Measurements from ENCODE around the gene TRAPPC14. TPM values are rescaled to one million over a fixed set of nuclear protein-coding genes. Genes with fewer than 3 reads are reported as not detected.
A peak's percentile ranks its signal among the peaks of the same experiment; 100 is the strongest.
"Not testable (repeated sequence)": the region's sequence is repeated elsewhere in the genome, so short reads cannot be mapped to it uniquely, and the experiment has no call there.

Gene TRAPPC14
- total RNA-seq, 2 donors from 2014 or later: 7.3 to 27.7 TPM

- no peak overlapping the region for H3K4me3 ChIP-seq
- 53 to 63% methylated on average over 2 of the region's 2 CpGs for WGBS, 2 donors
- H3K36me3 ChIP-seq (replicated peaks in 1 of 2; ENCODE audit: insufficient read depth in 1 of 2, low read depth in 2 of 2): no peaks in the 10 kb centered on the region
- no peaks in the 10 kb centered on the region for H3K9me3 ChIP-seq
- ATAC-seq (no peak), DNase-seq (no peak)
- H3K27ac ChIP-seq: no peak overlapping the region
- intact Hi-C loops (cut with DNase I): no loop called here
- H3K27me3 ChIP-seq: no peaks in the 10 kb centered on the region
- TF ChIP-seq POLR2A (IDR thresholded peaks at IDR 0.05): no peak
- TF ChIP-seq, protein P1, sequence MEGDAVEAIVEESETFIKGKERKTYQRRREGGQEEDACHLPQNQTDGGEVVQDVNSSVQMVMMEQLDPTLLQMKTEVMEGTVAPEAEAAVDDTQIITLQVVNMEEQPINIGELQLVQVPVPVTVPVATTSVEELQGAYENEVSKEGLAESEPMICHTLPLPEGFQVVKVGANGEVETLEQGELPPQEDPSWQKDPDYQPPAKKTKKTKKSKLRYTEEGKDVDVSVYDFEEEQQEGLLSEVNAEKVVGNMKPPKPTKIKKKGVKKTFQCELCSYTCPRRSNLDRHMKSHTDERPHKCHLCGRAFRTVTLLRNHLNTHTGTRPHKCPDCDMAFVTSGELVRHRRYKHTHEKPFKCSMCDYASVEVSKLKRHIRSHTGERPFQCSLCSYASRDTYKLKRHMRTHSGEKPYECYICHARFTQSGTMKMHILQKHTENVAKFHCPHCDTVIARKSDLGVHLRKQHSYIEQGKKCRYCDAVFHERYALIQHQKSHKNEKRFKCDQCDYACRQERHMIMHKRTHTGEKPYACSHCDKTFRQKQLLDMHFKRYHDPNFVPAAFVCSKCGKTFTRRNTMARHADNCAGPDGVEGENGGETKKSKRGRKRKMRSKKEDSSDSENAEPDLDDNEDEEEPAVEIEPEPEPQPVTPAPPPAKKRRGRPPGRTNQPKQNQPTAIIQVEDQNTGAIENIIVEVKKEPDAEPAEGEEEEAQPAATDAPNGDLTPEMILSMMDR (IDR thresholded peaks at IDR 0.05): no peak
- H3K4me1 ChIP-seq: no peaks in the 10 kb centered on the region
Measured at GRCh38 chr7:100195222-100195621, 36.7 kb upstream of the TRAPPC14 start.

DNA sequence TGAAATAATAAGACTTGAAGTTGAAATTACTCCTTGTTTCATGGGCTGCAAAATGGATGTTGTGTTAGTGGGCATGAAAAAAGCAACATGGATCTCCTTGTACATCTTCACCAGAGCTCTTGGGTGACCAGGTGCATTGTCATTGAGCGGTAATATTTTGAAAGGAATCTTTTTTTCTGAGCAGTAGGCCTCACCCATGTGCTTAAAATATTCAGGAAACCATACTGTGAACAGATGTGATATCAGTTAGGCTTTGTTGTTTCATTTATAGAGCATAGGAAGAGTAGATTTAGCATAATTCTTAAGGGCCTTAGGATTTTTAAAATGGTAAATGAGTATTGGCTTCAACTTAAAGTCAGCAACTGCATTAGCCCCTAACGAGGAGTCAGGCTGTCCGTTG, 34.4 kb upstream of the TRAPPC14 start:
- Histone ChIP-seq H3K36me3 (replicated peaks in 1 of 2; ENCODE audit: insufficient read depth in 1 of 2, low read depth in 2 of 2) (no peaks in the 10 kb centered on the region), H3K27me3 (no peaks in the 10 kb centered on the region), H3K27ac (no peak overlapping the region), H3K4me1 (no peaks in the 10 kb centered on the region), H3K4me3 (no peak overlapping the region), H3K9me3 (no peaks in the 10 kb centered on the region)
- intact Hi-C loops (cut with DNase I): no loop called here
- 71 to 95% methylated on average over 3 of the region's 3 CpGs for WGBS, 2 donors
- DNase-seq (no peak), ATAC-seq (no peak)
- TF ChIP-seq, protein P1 (IDR thresholded peaks at IDR 0.05): no peak
- TF ChIP-seq POLR2A (IDR thresholded peaks at IDR 0.05): no peak

GRCh38 chr7:100192281-100192862, 33.8 kb upstream of the TRAPPC14 start:
- H3K27me3 ChIP-seq; H3K36me3 ChIP-seq (replicated peaks in 1 of 2; ENCODE audit: insufficient read depth in 1 of 2, low read depth in 2 of 2); H3K4me1 ChIP-seq; H3K4me3 ChIP-seq; H3K9me3 ChIP-seq; H3K27ac ChIP-seq; DNase-seq; ATAC-seq; intact Hi-C loops (cut with DNase I): not testable (repeated sequence)
- WGBS, 2 donors: 72 to 76% methylated on average over 6 of the region's 6 CpGs

DNA sequence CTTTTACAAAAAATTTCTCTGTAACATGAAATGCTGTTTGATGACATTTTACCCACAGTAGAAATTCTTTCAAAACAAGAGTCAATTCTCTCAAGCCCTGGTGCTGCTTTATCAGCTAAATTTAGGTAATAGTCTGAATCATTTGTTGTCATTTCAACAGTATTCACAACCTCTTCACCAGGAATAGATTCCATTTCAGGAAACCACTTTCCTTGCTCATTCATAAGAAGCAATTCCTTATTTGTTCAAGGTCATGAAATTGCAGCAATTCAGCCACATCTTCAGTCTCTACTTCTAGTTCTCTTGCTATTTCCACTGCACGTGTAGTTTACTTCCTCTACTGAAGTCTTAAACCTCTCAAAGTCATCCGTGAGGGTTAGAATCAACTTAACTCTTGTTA, 33.3 kb upstream of the TRAPPC14 start:
- H3K27me3 ChIP-seq: no peaks in the 10 kb centered on the region
- TF ChIP-seq POLR2A (IDR thresholded peaks at IDR 0.05): no peak
- TF ChIP-seq, protein P1 (IDR thresholded peaks at IDR 0.05): no peak
- WGBS, 2 donors: 43 to 56% methylated on average over 2 of the region's 2 CpGs
- DNase-seq: no peak
- no peak for ATAC-seq
- no peaks in the 10 kb centered on the region for H3K4me1 ChIP-seq
- no peak overlapping the region for H3K27ac ChIP-seq
- intact Hi-C loops (cut with DNase I): no loop called here
- no peaks in the 10 kb centered on the region for H3K9me3 ChIP-seq
- H3K36me3 ChIP-seq (replicated peaks in 1 of 2; ENCODE audit: insufficient read depth in 1 of 2, low read depth in 2 of 2): no peaks in the 10 kb centered on the region
- no peak overlapping the region for H3K4me3 ChIP-seq

DNA sequence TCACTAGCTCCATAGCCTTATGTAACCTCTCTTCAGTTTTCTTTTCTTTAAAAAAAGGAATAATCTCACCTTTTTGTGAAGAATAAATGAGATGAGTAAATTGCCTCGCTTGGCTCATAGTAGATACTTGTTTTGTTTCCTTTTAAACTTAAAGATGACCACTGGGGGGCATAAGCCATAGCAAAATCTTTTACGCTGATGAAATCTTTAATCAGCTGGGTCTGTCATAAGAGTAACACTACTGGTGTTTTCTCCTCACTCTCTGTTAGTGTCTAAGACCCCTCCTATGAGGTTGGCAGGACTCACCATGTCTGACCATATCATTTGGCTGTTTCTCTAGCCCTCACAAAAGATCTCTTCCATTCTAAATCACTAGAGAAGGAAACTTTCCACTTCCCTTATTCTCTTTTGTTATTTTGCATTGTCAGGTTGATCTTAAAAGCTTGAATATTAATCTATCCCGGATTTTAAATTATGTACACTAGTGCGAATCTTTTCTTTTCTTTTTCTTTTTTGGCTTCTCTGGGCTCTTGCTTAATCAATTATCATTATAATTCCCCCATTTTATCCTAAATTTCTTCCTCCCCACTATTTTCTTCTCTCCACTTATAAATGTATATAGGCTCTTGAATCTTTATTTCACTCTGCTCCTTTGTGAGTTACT, 31.7 kb upstream of the TRAPPC14 start:
- Histone ChIP-seq H3K4me3 (no peak overlapping the region), H3K9me3 (no peaks in the 10 kb centered on the region), H3K27me3 (no peaks in the 10 kb centered on the region), H3K27ac (no peak overlapping the region), H3K4me1 (no peaks in the 10 kb centered on the region), H3K36me3 (replicated peaks in 1 of 2; ENCODE audit: insufficient read depth in 1 of 2, low read depth in 2 of 2) (no peaks in the 10 kb centered on the region)
- no peak for TF ChIP-seq POLR2A (IDR thresholded peaks at IDR 0.05)
- TF ChIP-seq, protein P1 (IDR thresholded peaks at IDR 0.05): peak in 4 of 7 experiments; percentile 15 to 35 (median 34)
- no peak for DNase-seq
- WGBS, 2 donors: 39 to 45% methylated on average over 4 of the region's 4 CpGs
- peak; percentile 55 for ATAC-seq
- intact Hi-C loops (cut with DNase I): no loop called here
